Prostate gland (tissue), 2 donors: Measurements from ENCODE around the gene METTL26.

Experiments
- CTCF ChIP-seq, 4 experiments: fragments of 200-600 bp in 2 of 4; fragments of 450-650 bp in 2 of 4; sonication (generic) in 2 of 4; IDR thresholded peaks; 1 replicate in 3 of 4; 2 replicates in 1 of 4; pipeline ENCODE4 v1.5.1; 2016 to 2019; ENCODE audit warnings: antibody characterized with exemption in 4 of 4, mild to moderate bottlenecking in 2 of 4, moderate library complexity in 2 of 4
- POLR2A ChIP-seq: fragments of 450-650 bp; IDR thresholded peaks from one replicate; pipeline ENCODE4 v1.6.1; 2016; ENCODE audit warnings: antibody characterized with exemption, mild to moderate bottlenecking
- POLR2AphosphoS5 ChIP-seq: sonication (generic); formaldehyde crosslinking; IDR thresholded peaks from one replicate; pipeline ENCODE4 v1.6.1; 2017; ENCODE audit warnings: antibody characterized with exemption

- no peak for TF ChIP-seq CTCF (IDR thresholded peaks at IDR 0.05)
- TF ChIP-seq POLR2A, result no peak
- TF ChIP-seq POLR2AphosphoS5, result no peak
These were observed 39.4 kb downstream of the METTL26 start for GRCh38 chr16:596736-597060.
